ENCODE measurements around the gene MAPK7.

The MAPK7 gene

DNA sequence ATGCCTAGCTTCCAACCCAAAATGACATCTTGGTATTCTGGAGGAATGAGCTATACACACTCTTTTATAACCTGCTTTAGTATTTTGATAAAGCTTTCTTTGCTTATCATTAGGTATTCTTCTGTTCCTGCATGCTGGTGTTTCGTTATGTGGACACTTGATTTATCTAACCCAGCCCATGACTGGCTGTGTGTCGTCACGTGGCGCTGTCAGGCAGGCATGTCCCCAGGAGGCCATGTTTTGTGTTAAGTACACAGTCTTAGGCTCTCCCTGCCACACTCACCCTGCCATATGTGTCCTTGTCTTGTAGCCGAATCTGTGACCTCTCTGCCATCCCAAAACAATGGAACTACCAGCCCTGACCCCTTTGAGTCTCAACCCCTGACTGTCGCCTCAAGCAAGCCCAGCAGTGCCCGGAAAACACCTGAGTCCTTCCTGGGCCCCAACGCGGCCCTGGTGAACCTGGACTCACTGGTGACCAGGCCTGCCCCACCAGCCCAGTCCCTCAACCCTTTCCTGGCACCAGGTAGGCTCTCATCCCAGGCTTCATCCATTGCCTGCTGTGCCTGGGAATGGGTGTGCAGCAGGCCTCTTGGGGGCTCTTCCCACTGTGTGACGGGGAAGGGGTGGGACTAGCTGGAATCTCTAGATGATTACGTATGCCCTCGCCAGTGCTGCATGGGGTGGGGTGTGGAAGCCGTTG, 46.6 kb upstream of the MAPK7 start:
- TF ChIP-seq, protein P1, sequence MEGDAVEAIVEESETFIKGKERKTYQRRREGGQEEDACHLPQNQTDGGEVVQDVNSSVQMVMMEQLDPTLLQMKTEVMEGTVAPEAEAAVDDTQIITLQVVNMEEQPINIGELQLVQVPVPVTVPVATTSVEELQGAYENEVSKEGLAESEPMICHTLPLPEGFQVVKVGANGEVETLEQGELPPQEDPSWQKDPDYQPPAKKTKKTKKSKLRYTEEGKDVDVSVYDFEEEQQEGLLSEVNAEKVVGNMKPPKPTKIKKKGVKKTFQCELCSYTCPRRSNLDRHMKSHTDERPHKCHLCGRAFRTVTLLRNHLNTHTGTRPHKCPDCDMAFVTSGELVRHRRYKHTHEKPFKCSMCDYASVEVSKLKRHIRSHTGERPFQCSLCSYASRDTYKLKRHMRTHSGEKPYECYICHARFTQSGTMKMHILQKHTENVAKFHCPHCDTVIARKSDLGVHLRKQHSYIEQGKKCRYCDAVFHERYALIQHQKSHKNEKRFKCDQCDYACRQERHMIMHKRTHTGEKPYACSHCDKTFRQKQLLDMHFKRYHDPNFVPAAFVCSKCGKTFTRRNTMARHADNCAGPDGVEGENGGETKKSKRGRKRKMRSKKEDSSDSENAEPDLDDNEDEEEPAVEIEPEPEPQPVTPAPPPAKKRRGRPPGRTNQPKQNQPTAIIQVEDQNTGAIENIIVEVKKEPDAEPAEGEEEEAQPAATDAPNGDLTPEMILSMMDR (IDR thresholded peaks at IDR 0.05) = no peak
- intact Hi-C loops (cut with DNase I; ENCODE audit: low total_unique reads) = no loop called here
- Histone ChIP-seq H3K36me3 (peaks cover 0 to 70% (median 26%) of the 10 kb centered on the region in 3 donors), H3K9me3 (no peaks in the 10 kb centered on the region), H3K27ac (no peak overlapping the region), H3K4me3 (no peak overlapping the region), H3K27me3 (no peaks in the 10 kb centered on the region), H3K4me1 (peaks cover 0 to under 1% (median under 1%) of the 10 kb centered on the region in 4 donors)
- no peak for DNase-seq

DNA sequence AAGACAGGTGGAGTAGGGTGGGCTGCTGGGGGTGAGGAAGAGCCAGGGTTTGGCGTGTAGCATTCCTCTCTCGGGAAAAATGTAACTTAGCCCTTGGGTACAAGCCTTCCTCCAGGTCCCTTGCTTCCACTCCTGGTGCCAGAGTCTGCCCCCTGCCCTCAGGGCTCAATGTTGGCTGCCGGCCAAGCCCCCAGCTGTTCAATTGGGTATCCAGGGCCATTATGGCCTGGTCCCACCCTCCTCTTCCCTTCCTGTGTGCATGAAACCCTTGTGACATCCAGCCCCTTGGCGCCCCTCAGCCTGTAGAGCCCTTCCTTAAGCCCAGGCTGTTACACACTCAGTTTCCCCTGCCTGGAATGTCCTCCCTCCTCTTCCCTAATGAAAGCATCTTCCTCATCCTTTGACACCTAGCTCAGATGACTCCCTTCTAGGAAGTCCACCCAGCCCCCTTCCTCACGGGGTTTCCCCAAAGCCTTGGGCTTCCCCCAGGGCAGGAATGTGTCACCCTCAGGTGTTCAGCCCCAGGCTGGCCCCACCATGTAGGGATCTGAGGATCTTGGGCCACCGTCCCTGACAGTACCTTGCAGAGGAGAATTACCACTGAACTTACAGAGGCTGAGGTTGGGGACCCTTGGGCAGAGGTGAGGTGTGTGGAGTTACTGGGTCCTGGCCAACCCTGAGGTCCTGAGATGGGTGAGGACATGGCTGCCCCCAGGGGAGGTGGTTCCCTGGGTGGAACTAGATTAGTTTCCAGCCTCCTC, 45.7 kb upstream of the MAPK7 start:
- Histone ChIP-seq H3K27me3 (no peaks in the 10 kb centered on the region), H3K27ac (no peak overlapping the region), H3K4me3 (no peak overlapping the region), H3K9me3 (no peaks in the 10 kb centered on the region), H3K4me1 (peaks cover 0 to 9% (median 4%) of the 10 kb centered on the region in 4 donors), H3K36me3 (peaks cover 0 to 70% (median 26%) of the 10 kb centered on the region in 3 donors)
- TF ChIP-seq, protein P1 (IDR thresholded peaks at IDR 0.05) = no peak
- intact Hi-C loops (cut with DNase I; ENCODE audit: low total_unique reads) = no loop called here
- DNase-seq = no peak

DNA sequence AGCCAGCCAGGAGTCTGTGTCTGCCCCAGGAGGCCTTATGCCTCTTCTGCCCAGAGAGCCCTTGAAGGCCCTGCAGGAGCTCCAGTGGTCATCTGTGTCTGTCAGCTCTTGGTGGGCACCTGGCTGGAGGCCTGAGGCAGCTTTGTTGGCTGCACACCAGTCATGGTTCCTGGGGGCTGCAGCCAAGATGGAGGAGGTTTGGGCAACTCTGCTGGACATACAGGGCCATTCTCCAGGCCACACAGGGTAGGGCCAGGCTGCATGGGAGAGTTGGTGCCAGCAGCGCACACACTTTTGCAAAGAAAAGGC, 45.2 kb upstream of the MAPK7 start:
- peaks cover 0 to 68% (median 26%) of the 10 kb centered on the region in 3 donors for H3K36me3 ChIP-seq

DNA sequence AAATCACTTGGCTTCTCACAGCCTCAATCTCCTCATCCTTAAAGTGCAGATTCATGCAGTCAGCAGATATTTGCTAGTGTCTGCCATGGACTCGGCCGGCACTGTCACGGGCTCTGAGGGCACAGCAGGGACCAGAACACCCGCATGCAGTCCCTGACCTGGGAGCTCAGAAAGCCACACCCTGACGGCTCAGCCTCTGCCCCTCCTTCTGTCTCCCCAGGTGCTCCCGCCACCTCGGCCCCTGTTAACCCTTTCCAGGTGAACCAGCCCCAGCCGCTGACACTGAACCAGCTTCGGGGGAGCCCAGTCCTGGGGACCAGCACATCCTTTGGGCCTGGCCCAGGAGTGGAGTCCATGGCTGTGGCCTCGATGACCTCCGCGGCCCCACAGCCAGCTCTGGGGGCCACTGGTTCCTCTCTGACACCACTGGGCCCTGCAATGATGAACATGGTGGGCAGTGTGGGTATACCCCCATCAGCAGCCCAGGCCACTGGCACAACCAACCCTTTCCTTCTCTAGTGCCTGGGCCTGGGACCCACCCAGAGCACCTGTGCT, 44.5 kb upstream of the MAPK7 start:
- no peak overlapping the region for H3K4me3 ChIP-seq
- peaks cover 0 to 60% (median 22%) of the 10 kb centered on the region in 3 donors for H3K36me3 ChIP-seq
- TF ChIP-seq, protein P1 (IDR thresholded peaks at IDR 0.05) = no peak
- no peaks in the 10 kb centered on the region for H3K9me3 ChIP-seq
- H3K27me3 ChIP-seq = no peaks in the 10 kb centered on the region
- no peak for DNase-seq
- no peak overlapping the region for H3K27ac ChIP-seq
- intact Hi-C loops (cut with DNase I; ENCODE audit: low total_unique reads) = no loop called here
- H3K4me1 ChIP-seq = peaks cover 0 to 14% (median 7%) of the 10 kb centered on the region in 4 donors

More for the DNA sequence above, 45.2 kb upstream of the MAPK7 start:
- no peak for DNase-seq
- no peaks in the 10 kb centered on the region for H3K9me3 ChIP-seq
- TF ChIP-seq, protein P1 (IDR thresholded peaks at IDR 0.05) = no peak
- H3K27ac ChIP-seq = no peak overlapping the region
- intact Hi-C loops (cut with DNase I; ENCODE audit: low total_unique reads) = no loop called here
- peaks cover 0 to 14% (median 7%) of the 10 kb centered on the region in 4 donors for H3K4me1 ChIP-seq
- H3K4me3 ChIP-seq = no peak overlapping the region
- no peaks in the 10 kb centered on the region for H3K27me3 ChIP-seq

DNA sequence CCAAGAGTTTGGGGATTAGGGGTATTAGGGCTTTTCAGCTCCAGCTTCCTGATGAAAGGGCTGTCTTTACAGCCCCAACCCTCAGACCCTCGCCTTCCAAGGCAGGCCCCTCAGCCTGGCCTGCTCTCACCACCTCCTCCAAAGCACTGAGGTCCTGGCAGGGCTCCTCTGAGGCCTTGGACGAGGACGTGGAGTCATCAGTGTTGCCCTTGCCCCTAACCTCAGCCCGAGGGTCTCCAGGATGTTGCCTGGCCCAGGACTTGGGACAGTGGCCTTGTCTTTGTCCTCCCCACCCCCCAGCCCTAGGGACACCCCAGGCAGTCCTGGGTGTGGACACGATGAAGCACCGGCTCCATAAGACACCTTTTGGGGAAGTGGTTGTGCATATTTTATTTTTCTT, 44.0 kb upstream of the MAPK7 start:
- TF ChIP-seq, protein P1 (IDR thresholded peaks at IDR 0.05) = no peak
- no peaks in the 10 kb centered on the region for H3K27me3 ChIP-seq
- H3K4me3 ChIP-seq = no peak overlapping the region
- intact Hi-C loops (cut with DNase I; ENCODE audit: low total_unique reads) = no loop called here
- H3K27ac ChIP-seq = no peak overlapping the region
- no peaks in the 10 kb centered on the region for H3K9me3 ChIP-seq
- no peak for DNase-seq
- peaks cover 0 to 55% (median 20%) of the 10 kb centered on the region in 3 donors for H3K36me3 ChIP-seq
- H3K4me1 ChIP-seq = peaks cover 0 to 14% (median 7%) of the 10 kb centered on the region in 4 donors

Data from tibial artery (tissue), 4 donors.